ENCODE data around the gene IL19. TPM values are rescaled to one million over a fixed set of nuclear protein-coding genes. Genes with fewer than 3 reads are reported as not detected.

Gene IL19
- total and polyA plus RNA-seq, 2 donors (not counting 3 experiments of a cell fraction or from before 2014, with no cell fraction given): not detected

DNA sequence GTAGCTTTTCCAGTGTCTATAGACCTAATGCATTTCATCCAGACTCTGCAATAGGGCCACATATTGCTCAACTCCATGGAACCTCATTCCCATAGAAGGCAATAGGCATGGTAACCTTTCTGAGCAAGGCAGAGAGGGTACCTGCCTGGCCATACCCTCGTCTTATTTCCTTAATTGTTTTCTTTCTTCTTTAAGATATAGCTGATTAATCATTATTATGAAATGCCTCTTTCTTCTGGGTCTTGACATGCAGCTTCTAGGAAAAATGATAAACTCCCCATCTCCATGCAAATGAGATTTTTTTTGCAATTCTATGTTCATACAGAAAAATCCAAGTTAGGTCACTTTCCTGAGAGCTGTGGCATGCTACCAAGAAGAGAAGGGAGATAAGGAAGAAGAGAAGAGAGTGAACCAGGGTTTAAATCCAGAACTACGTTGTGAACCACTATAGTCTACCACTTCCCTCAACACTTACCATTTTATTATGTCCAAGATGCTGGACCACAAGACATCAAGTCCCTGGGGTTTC lies 61.8 kb downstream of the IL19 start:
- Histone ChIP-seq H3K4me3 (replicated peaks in 1 of 3; ENCODE audit: insufficient read depth in 1 of 3, low read depth in 1 of 3, low read length in 3 of 3) (no peak overlapping the region), H3K9ac (replicated peaks; ENCODE audit: extremely low read depth, insufficient read depth, low read length) (no peak overlapping the region), H3K36me3 (ENCODE audit: control insufficient read depth in 2 of 2, extremely low read depth in 1 of 2, insufficient read depth in 2 of 2, low read length in 2 of 2) (no peaks in the 10 kb centered on the region), H3K4me1 (ENCODE audit: control insufficient read depth, extremely low read depth, insufficient read depth, low read length) (no peaks in the 10 kb centered on the region), H3K9me1 (replicated peaks; ENCODE audit: control insufficient read depth, extremely low read depth, insufficient read depth, low read length) (no peaks in the 10 kb centered on the region), H3K27me3 (ENCODE audit: control insufficient read depth in 2 of 2, insufficient read depth in 2 of 2, low read length in 2 of 2) (peaks cover 3 to 9% of the 10 kb centered on the region in 2 experiments), H3K79me2 (ENCODE audit: control insufficient read depth, insufficient read depth, low read length) (no peaks in the 10 kb centered on the region), H4K20me1 (replicated peaks; ENCODE audit: control insufficient read depth, extremely low read depth, insufficient read depth, low read length) (no peaks in the 10 kb centered on the region), H3K27ac (ENCODE audit: insufficient read depth, low read depth, low read length) (no peak overlapping the region), H2AFZ (ENCODE audit: low read depth, low read length) (no peak overlapping the region), H3K9me3 (replicated peaks; ENCODE audit: control insufficient read depth, insufficient read depth, low read length) (no peaks in the 10 kb centered on the region), H3K4me2 (ENCODE audit: insufficient read depth, low read length) (no peak overlapping the region)
- dilution Hi-C loops (cut with MboI; ENCODE audit: extremely low pct_ligation_motif_present, low sequenced_read_pairs): no loop called here
- ChIA-PET POLR2A (no interaction called here), CTCF (interaction anchor here (1.3 kb wide), 2 partner anchors 23 to 79 kb away, joined by 4 read pairs; no protein-coding TSS in a partner anchor)
- BruUV-seq (replicated peaks): no TSS peak
- no peak for TF ChIP-seq MYC (IDR thresholded peaks at IDR 0.05; ENCODE audit: low read depth, low read length)
- TF ChIP-seq CTCF (IDR thresholded peaks at IDR 0.05; ENCODE audit: extremely low read depth in 1 of 2, insufficient read depth in 1 of 2, low read depth in 1 of 2, low read length in 2 of 2): no peak
- TF ChIP-seq, protein P1, sequence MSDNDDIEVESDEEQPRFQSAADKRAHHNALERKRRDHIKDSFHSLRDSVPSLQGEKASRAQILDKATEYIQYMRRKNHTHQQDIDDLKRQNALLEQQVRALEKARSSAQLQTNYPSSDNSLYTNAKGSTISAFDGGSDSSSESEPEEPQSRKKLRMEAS (IDR thresholded peaks at IDR 0.05; ENCODE audit: insufficient read depth, insufficient read length): no peak
- intact Hi-C loops (cut with micrococcal nuclease): no loop called here
- DNase-seq (ENCODE audit: low read depth, low spot score) (no peak), FAIRE-seq (no peak)

DNA sequence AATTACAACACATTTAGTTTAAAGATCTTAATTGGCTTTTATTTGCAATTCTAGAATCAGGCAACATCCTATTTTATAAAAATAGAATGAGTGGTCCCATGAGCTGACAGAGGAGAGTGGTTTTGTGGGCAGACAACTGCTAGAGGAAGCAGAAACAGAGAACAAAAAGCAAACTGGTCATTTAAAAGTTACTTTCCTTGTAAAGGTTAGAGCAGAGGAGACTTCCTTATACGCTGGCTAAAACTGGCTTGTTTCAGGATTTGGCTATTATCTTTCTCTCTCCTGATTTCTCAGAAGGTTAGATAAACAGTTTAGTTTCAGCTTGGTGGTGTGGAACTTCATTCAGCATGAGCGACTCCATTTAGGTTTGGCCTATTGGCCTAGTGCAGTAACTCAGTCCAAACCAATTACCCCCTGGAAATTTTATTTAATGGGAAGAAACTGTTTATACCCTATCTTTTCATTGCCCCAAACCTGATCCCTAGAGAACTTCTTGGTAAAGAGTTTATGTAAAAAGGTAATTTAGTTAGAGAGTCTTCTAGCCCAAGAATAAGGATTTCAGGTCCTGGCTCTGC lies 62.6 kb downstream of the IL19 start:
- no peaks in the 10 kb centered on the region for H4K20me1 ChIP-seq (replicated peaks; ENCODE audit: control insufficient read depth, extremely low read depth, insufficient read depth, low read length)
- DNase-seq (ENCODE audit: low read depth, low spot score) (no peak), FAIRE-seq (no peak)
- TF ChIP-seq, protein P1 (IDR thresholded peaks at IDR 0.05; ENCODE audit: insufficient read depth, insufficient read length): no peak
- dilution Hi-C loops (cut with MboI; ENCODE audit: extremely low pct_ligation_motif_present, low sequenced_read_pairs): no loop called here
- H3K27me3 ChIP-seq (ENCODE audit: control insufficient read depth in 2 of 2, insufficient read depth in 2 of 2, low read length in 2 of 2): peaks cover 6 to 9% of the 10 kb centered on the region in 2 experiments
- no peak overlapping the region for H3K4me3 ChIP-seq (replicated peaks in 1 of 3; ENCODE audit: insufficient read depth in 1 of 3, low read depth in 1 of 3, low read length in 3 of 3)
- BruUV-seq (replicated peaks): no TSS peak
- H3K9ac ChIP-seq (replicated peaks; ENCODE audit: extremely low read depth, insufficient read depth, low read length): no peak overlapping the region
- no peak overlapping the region for H2AFZ ChIP-seq (ENCODE audit: low read depth, low read length)
- no peaks in the 10 kb centered on the region for H3K9me3 ChIP-seq (replicated peaks; ENCODE audit: control insufficient read depth, insufficient read depth, low read length)
- H3K79me2 ChIP-seq (ENCODE audit: control insufficient read depth, insufficient read depth, low read length): no peaks in the 10 kb centered on the region
- H3K9me1 ChIP-seq (replicated peaks; ENCODE audit: control insufficient read depth, extremely low read depth, insufficient read depth, low read length): no peaks in the 10 kb centered on the region
- H3K4me1 ChIP-seq (ENCODE audit: control insufficient read depth, extremely low read depth, insufficient read depth, low read length): no peaks in the 10 kb centered on the region
- intact Hi-C loops (cut with micrococcal nuclease): no loop called here
- no peak overlapping the region for H3K27ac ChIP-seq (ENCODE audit: insufficient read depth, low read depth, low read length)
- H3K4me2 ChIP-seq (ENCODE audit: insufficient read depth, low read length): no peak overlapping the region
- H3K36me3 ChIP-seq (ENCODE audit: control insufficient read depth in 2 of 2, extremely low read depth in 1 of 2, insufficient read depth in 2 of 2, low read length in 2 of 2): no peaks in the 10 kb centered on the region
- POLR2A ChIA-PET: no interaction called here
- CTCF ChIA-PET: interaction anchor here (1.3 kb wide), 1 partner anchor 78 kb away, joined by 4 read pairs; no protein-coding TSS in a partner anchor

All from endothelial cell of umbilical vein (primary cell).